Panc1 (cell line): Measurements from ENCODE around the gene NUTF2. TPM values are rescaled to one million over a fixed set of nuclear protein-coding genes. Genes with fewer than 3 reads are reported as not detected.

Experiments
- ATAC-seq: fragments of 200-7000 bp; cut with Tn5 transposase; 2 replicates; pipeline ENCODE4 v1.9.1; 2020; ENCODE audit warnings: mild to moderate bottlenecking, moderate library complexity
- BruUV-seq: library from RNA; stranded (reverse); fragments of 400-500 nt; replicated peaks from 2 replicates; lab custom pipeline; 2021; lab: Mats Ljungman, UMichigan
- CTCF ChIA-PET: fragments of 300-600 bp; sonication (Branson Sonifier 250); formaldehyde crosslinking; loops from one replicate; lab custom pipeline; 2022; ENCODE audit warnings: antibody characterized with exemption; lab: Charles Lee
- POLR2A ChIA-PET: fragments of 300-600 bp; sonication (Branson Sonifier 250); formaldehyde crosslinking; loops from one replicate; lab custom pipeline; 2022; ENCODE audit warnings: antibody characterized with exemption; lab: Charles Lee
- DNase-seq: peaks from one replicate; pipeline ENCODE4 v3.0.0-alpha.2; 2010; ENCODE audit warnings: low read depth, low spot score
- H3K27ac ChIP-seq: 2 replicates; pipeline ENCODE4 v1.5.1; 2011; ENCODE audit warnings: mild to moderate bottlenecking, low read length, inconsistent platforms
- H3K27me3 ChIP-seq: fragments of 200-500 bp; sonication (Bioruptor generic); 2 replicates; pipeline ENCODE4 v1.6.0; 2014; ENCODE audit warnings: low read length, inconsistent platforms; ENCODE audit not compliant: control insufficient read depth, insufficient read depth
- H3K36me3 ChIP-seq: fragments of 200-500 bp; sonication (Bioruptor generic); 2 replicates; pipeline ENCODE4 v1.5.1; 2014; ENCODE audit warnings: inconsistent platforms, mild to moderate bottlenecking, low read length, moderate library complexity; ENCODE audit not compliant: control insufficient read depth, insufficient read depth
- H3K4me1 ChIP-seq: 2 replicates; pipeline ENCODE4 v1.5.1; 2011; ENCODE audit warnings: inconsistent platforms, mild to moderate bottlenecking, low read length, moderate library complexity; ENCODE audit not compliant: control insufficient read depth, insufficient read depth
- H3K4me3 ChIP-seq, 2 experiments: 2 replicates each; pipeline ENCODE4 v1.5.1; 2011 to 2012; ENCODE audit warnings: low read depth in 2 of 2, low read length in 2 of 2, mild to moderate bottlenecking in 2 of 2, inconsistent platforms in 1 of 2, moderate library complexity in 1 of 2
- H3K9me3 ChIP-seq: fragments of 200-500 bp; sonication (Bioruptor generic); 2 replicates; pipeline ENCODE4 v1.5.1; 2014; ENCODE audit warnings: low read depth, mild to moderate bottlenecking, inconsistent platforms, low read length, moderate library complexity; ENCODE audit not compliant: control insufficient read depth, insufficient read depth
- CTCF ChIP-seq: fragments of 450-650 bp; IDR thresholded peaks from 2 replicates; pipeline ENCODE4 v1.5.1; 2017; ENCODE audit warnings: mild to moderate bottlenecking
- POLR2AphosphoS5 ChIP-seq: IDR thresholded peaks from 2 replicates; pipeline ENCODE4 v1.6.1; 2012; ENCODE audit warnings: mild to moderate bottlenecking, low read depth, low read length, moderate library complexity
- REST ChIP-seq, 2 experiments: IDR thresholded peaks; 2 replicates each; pipeline ENCODE4 v1.6.1; 2011 to 2012; ENCODE audit warnings: low read depth in 2 of 2, control low read depth in 1 of 2, low read length in 1 of 2, mild to moderate bottlenecking in 1 of 2, moderate library complexity in 1 of 2; ENCODE audit not compliant: insufficient read depth in 1 of 2
- SIN3A ChIP-seq: IDR thresholded peaks from 2 replicates; pipeline ENCODE4 v1.6.1; 2012; ENCODE audit warnings: low read depth, mild to moderate bottlenecking, low read length, moderate library complexity, borderline replicate concordance; ENCODE audit not compliant: insufficient read depth
- TCF7L2 ChIP-seq: IDR thresholded peaks from 2 replicates; pipeline ENCODE4 v1.6.1; 2011; ENCODE audit warnings: mild to moderate bottlenecking, low read depth, low read length, inconsistent platforms
- in situ Hi-C: cut with HindIII; loops from 2 replicates; pipeline ENCODE4 v1.10.0; 2016; ENCODE audit warnings: low sequenced_read_pairs, low pct_unique_long_range_greater_than_20kb
- intact Hi-C: fragments of 100-400 bp; cut with micrococcal nuclease; formaldehyde crosslinking; loops from one replicate; pipeline ENCODE4 v1.10.0; 2022; ENCODE audit not compliant: unreplicated experiment
- total RNA-seq: library from RNA; stranded (reverse); gene quantifications from one replicate; pipeline ENCODE4 v1.2.1, GENCODE V29; 2021; ENCODE audit not compliant: unreplicated experiment

Gene NUTF2
- total RNA-seq, 1 experiment from 2014 or later = 119 TPM

DNA sequence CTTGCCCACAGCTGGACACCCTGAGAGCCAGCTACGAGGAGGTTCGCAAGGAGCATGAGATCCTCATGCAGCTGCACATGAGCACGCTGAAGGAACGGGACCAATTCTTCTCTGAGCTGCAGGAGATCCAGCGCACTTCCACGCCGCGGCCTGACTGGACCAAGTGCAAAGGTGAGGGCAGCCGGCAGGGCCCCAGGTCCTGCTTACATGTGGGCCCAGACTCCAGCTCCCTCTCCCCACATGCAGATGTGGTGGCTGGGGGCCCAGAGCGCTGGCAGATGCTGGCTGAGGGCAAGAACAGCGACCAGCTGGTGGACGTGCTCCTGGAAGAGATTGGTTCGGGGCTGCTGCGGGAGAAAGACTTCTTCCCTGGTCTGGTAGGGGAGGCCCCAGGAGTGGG lies 20.8 kb upstream of the NUTF2 start:
- ChIA-PET CTCF (no interaction called here), POLR2A (no interaction called here)
- H3K36me3 ChIP-seq = no peaks in the 10 kb centered on the region; the same call in 1 of the 2 replicates
- no peaks in the 10 kb centered on the region for H3K27me3 ChIP-seq
- DNase-seq (no peak), ATAC-seq (no peak)
- no peaks in the 10 kb centered on the region for H3K4me1 ChIP-seq
- intact Hi-C loops (no loop called here), in situ Hi-C loops (no loop called here)
- H3K9me3 ChIP-seq = no peaks in the 10 kb centered on the region
- no peak overlapping the region for H3K4me3 ChIP-seq
- no peak overlapping the region for H3K27ac ChIP-seq
- BruUV-seq = no TSS peak
- TF ChIP-seq CTCF = no peak
- no peak for TF ChIP-seq REST (IDR thresholded peaks at IDR 0.05; ENCODE audit: insufficient read depth in 1 of 2, low read depth in 2 of 2, low read length in 1 of 2)
- no peak for TF ChIP-seq SIN3A
- TF ChIP-seq POLR2AphosphoS5 = no peak
- TF ChIP-seq TCF7L2 = no peak

DNA sequence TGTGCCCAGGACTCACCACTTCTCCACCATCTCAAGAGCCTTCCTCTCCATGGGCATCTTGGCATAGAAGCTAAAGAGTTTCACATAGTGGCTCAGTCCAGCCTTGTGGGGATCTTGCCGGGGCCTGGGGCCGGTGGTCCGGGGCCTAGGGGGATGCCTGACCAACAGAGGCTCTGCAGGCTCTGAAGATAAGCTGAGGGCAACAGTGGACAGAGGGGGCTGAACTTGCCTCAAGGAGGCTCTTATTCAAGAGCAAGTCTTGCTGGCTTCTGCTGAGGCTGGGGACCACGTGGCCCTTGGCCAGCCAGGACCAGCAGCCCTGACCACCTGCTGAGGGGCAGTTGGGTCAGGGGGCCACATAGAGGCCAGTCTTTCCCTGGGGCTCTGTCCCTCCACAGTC lies 18.1 kb upstream of the NUTF2 start:
- DNase-seq = no peak
- ChIA-PET CTCF (no interaction called here), POLR2A (no interaction called here)
- Histone ChIP-seq H3K27ac (no peak overlapping the region), H3K27me3 (no peaks in the 10 kb centered on the region), H3K4me1 (peaks cover 9% of the 10 kb centered on the region; the same call in 1 of the 2 replicates), H3K9me3 (no peaks in the 10 kb centered on the region), H3K4me3 (no peak overlapping the region), H3K36me3 (peaks cover 2% of the 10 kb centered on the region; the same call in 1 of the 2 replicates)
- TF ChIP-seq REST (IDR thresholded peaks at IDR 0.05; ENCODE audit: insufficient read depth in 1 of 2, low read depth in 2 of 2, low read length in 1 of 2) (no peak), POLR2AphosphoS5 (no peak), SIN3A (no peak)
- intact Hi-C loops = no loop called here
- ATAC-seq = no peak
- BruUV-seq = no TSS peak
- in situ Hi-C loops = no loop called here
